A673 (cell line): ENCODE results near the gene CDH23.

Experiments
- CTCF ChIP-seq: fragments of 300-800, 200-600 bp; sonication (generic); conservative IDR thresholded peaks from 2 replicates; pipeline ENCODE4 v1.5.1; 2017; ENCODE audit warnings: low read depth, mild to moderate bottlenecking, antibody characterized with exemption, low read length, moderate library complexity, mixed read lengths
- EZH2 ChIP-seq: fragments of 200-600 bp; sonication (generic); IDR thresholded peaks from 2 replicates; pipeline ENCODE4 v1.6.1; 2017; ENCODE audit warnings: borderline replicate concordance, low read depth, mild to moderate bottlenecking, mixed read lengths, antibody characterized with exemption, low read length; ENCODE audit not compliant: poor library complexity, severe bottlenecking

GRCh38 chr10:71770789-71771188 is 374.1 kb downstream of the CDH23 start:
- TF ChIP-seq CTCF: no peak
- no peak for TF ChIP-seq EZH2
